ENCODE data around the gene TUBB2B. TPM values are rescaled to one million over a fixed set of nuclear protein-coding genes. Genes with fewer than 3 reads are reported as not detected.
"Not testable (repeated sequence)": the region's sequence is repeated elsewhere in the genome, so short reads cannot be mapped to it uniquely, and the experiment has no call there.

The TUBB2B gene
- total RNA-seq, 1 donor from 2014 or later = 0.12 TPM

GRCh38 chr6:3212261-3212660 lies 15.2 kb downstream of the TUBB2B start:
- intact Hi-C loops (cut with micrococcal nuclease) = no loop called here

GRCh38 chr6:3211681-3212080 lies 15.8 kb downstream of the TUBB2B start:
- intact Hi-C loops (cut with micrococcal nuclease) = no loop called here

GRCh38 chr6:3210024-3210610 lies 17.3 kb downstream of the TUBB2B start:
- intact Hi-C loops (cut with micrococcal nuclease) = no loop called here

GRCh38 chr6:3209114-3210023 lies 18.1 kb downstream of the TUBB2B start:
- intact Hi-C loops (cut with micrococcal nuclease) = loop anchor here (1.0 kb wide), 1 partner anchor 49 kb away; the partner anchor contains the start of gene PSMG4

GRCh38 chr6:3208775-3209113 lies 18.7 kb downstream of the TUBB2B start:
- intact Hi-C loops (cut with micrococcal nuclease) = loop anchor here (1.0 kb wide), 1 partner anchor 50 kb away; the partner anchor contains the start of gene PSMG4

GRCh38 chr6:3208098-3208774 lies 19.2 kb downstream of the TUBB2B start:
- intact Hi-C loops (cut with micrococcal nuclease) = no loop called here

GRCh38 chr6:3206339-3207015 lies 21.0 kb downstream of the TUBB2B start:
- intact Hi-C loops (cut with micrococcal nuclease) = no loop called here

- intact Hi-C loops (cut with micrococcal nuclease) = no loop called here
Measured at GRCh38 chr6:3205913-3206312, 21.5 kb downstream of the TUBB2B start.

- intact Hi-C loops (cut with micrococcal nuclease) = no loop called here
Measured at GRCh38 chr6:3204921-3205320, 22.5 kb downstream of the TUBB2B start.

- intact Hi-C loops (cut with micrococcal nuclease) = no loop called here
Measured at GRCh38 chr6:3202999-3203696, 24.3 kb downstream of the TUBB2B start.

GRCh38 chr6:3201388-3201787 lies 26.1 kb downstream of the TUBB2B start:
- intact Hi-C loops (cut with micrococcal nuclease) = no loop called here

- intact Hi-C loops (cut with micrococcal nuclease) = no loop called here
Measured at GRCh38 chr6:3200682-3201081, 26.8 kb downstream of the TUBB2B start.

GRCh38 chr6:3199382-3199781 lies 28.1 kb downstream of the TUBB2B start:
- intact Hi-C loops (cut with micrococcal nuclease) = no loop called here

- intact Hi-C loops (cut with micrococcal nuclease) = not testable (repeated sequence)
Measured at GRCh38 chr6:3197734-3198133, 29.7 kb downstream of the TUBB2B start.

GRCh38 chr6:3196770-3197169 lies 30.7 kb downstream of the TUBB2B start:
- intact Hi-C loops (cut with micrococcal nuclease) = no loop called here

GRCh38 chr6:3195695-3196497 lies 31.6 kb downstream of the TUBB2B start:
- intact Hi-C loops (cut with micrococcal nuclease) = no loop called here

GRCh38 chr6:3195420-3195694 lies 32.1 kb downstream of the TUBB2B start:
- intact Hi-C loops (cut with micrococcal nuclease) = no loop called here

GRCh38 chr6:3194535-3195419 lies 32.7 kb downstream of the TUBB2B start:
- intact Hi-C loops (cut with micrococcal nuclease) = no loop called here

GRCh38 chr6:3193102-3193849 lies 34.2 kb downstream of the TUBB2B start:
- intact Hi-C loops (cut with micrococcal nuclease) = no loop called here
